Vagina (tissue), 2 donors: Measurements from ENCODE around the gene ATG9B.

Source experiments
- POLR2A ChIP-seq, 2 donors: fragments of 450-650 bp; IDR thresholded peaks; one replicate each; pipeline ENCODE4 v1.6.1; 2017; ENCODE audit warnings: antibody characterized with exemption in 2 of 2, mild to moderate bottlenecking in 2 of 2, moderate library complexity in 2 of 2
- POLR2AphosphoS5 ChIP-seq, 2 donors: sonication (generic); formaldehyde crosslinking; IDR thresholded peaks; one replicate each; pipeline ENCODE4 v1.9.0; 2017; ENCODE audit warnings: antibody characterized with exemption in 2 of 2, mild to moderate bottlenecking in 2 of 2, low read depth in 1 of 2; ENCODE audit not compliant: insufficient read depth in 1 of 2
- TF ChIP-seq, protein P1 (sequence below), 3 experiments: fragments of 450-650 bp in 2 of 3; fragments of 200-600 bp in 1 of 3; sonication (generic) in 1 of 3; IDR thresholded peaks; one replicate each; pipeline ENCODE4 v1.5.1; 2017 to 2019; ENCODE audit warnings: antibody characterized with exemption in 3 of 3, mild to moderate bottlenecking in 2 of 3, moderate library complexity in 2 of 3

DNA sequence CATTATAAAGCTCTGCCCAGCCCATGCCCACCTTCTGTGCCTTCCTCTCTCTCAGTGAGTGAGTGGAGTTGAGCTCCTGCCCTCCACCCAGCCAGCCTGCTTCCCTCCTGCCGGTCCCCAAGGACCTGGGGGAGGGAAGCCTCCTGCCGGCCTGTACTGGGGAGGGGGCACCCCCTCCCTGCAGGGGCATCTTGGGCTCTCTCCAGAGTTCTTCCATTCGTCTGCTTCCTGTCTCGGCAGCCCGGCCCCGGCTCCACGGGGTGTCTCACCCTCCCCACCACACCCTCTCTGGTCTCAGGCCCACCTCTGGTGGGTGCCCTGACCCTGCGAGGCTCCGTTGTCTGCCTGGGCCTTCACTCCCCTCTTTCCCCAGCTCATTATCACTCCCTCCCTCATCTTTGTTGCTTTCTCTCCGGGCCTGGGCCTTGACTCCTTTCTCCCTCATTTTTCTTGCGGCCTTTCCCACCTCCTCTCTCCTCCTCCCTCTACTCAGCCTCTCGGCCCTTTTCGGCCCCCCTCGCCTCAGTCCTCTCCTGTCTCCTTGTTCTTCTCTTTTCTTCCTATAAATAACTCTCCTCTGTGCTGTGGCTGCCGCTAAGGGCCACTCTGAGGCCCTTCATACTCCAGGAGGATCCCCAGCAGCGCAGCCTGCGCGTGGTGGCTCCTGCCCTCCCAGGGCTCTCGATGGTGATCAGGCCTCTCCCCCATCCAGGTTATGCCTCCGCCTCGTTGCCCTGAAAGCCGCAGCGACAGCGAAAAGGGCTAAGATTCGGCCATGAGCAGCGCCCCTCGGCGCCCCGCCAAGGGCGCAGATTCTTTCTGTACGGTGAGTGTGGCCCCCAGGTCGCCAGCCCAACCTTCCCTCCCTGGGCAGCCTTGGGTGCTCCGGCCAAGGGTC lies 37.2 kb upstream of the ATG9B start:
- no peak for TF ChIP-seq POLR2AphosphoS5 (IDR thresholded peaks at IDR 0.05; ENCODE audit: insufficient read depth in 1 of 2, low read depth in 1 of 2)
- TF ChIP-seq, protein P1, sequence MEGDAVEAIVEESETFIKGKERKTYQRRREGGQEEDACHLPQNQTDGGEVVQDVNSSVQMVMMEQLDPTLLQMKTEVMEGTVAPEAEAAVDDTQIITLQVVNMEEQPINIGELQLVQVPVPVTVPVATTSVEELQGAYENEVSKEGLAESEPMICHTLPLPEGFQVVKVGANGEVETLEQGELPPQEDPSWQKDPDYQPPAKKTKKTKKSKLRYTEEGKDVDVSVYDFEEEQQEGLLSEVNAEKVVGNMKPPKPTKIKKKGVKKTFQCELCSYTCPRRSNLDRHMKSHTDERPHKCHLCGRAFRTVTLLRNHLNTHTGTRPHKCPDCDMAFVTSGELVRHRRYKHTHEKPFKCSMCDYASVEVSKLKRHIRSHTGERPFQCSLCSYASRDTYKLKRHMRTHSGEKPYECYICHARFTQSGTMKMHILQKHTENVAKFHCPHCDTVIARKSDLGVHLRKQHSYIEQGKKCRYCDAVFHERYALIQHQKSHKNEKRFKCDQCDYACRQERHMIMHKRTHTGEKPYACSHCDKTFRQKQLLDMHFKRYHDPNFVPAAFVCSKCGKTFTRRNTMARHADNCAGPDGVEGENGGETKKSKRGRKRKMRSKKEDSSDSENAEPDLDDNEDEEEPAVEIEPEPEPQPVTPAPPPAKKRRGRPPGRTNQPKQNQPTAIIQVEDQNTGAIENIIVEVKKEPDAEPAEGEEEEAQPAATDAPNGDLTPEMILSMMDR (IDR thresholded peaks at IDR 0.05): no peak
- no peak for TF ChIP-seq POLR2A (IDR thresholded peaks at IDR 0.05)
